Stimulated activated CD8-positive, alpha-beta memory T cell treated with anti-CD3 and anti-CD28 coated beads, Interleukin-7, amount 100 ng/mL, for 48 hours (primary cell): ENCODE results near the gene HIF3A.
"Not testable (repeated sequence)": the region's sequence is repeated elsewhere in the genome, so short reads cannot be mapped to it uniquely, and the experiment has no call there.

Experiments
- DNase-seq, 2 donors: peaks; one replicate each; pipeline ENCODE4 v3.0.0-alpha.2; 2020; ENCODE audit warnings: low read depth in 1 of 2; ENCODE audit errors: extremely low read depth in 1 of 2

HIF3A gene

DNA sequence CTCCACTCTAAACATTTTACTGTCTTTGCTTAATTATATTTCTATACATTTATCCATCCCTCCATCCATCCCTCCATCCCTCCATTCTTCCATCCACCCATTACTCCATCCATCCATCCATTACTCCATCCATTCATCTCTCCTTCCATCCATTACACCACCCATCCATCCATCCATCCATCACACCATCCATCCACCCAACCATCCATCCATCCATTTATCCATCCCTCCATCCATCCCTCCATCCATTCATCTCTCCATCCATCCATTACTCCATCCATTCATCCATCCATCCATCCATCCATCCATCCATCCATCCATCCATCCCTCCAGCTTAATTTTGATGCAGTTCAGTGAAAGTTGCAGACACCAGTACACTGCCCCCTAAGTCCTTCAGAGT lies 5.0 kb upstream of the HIF3A start:
- no peak for DNase-seq

DNA sequence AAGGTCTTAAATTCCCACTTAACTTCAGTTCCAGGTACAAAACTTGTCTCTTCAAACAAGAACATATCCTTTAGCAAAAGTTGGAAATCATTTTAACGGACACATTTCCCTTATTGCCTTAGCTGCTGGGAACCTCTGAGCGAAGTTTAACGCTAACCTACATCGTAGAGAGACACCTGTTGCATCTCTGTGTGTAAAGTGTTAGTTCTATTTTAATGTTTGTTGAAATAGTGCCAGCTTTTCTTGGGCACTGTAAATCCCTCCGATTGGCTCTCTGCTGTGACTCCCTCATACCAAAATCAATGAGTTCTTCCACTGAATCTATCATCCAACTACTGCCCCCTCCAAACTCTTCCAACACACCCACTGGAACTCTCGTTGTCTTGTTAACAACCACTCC lies 2.3 kb upstream of the HIF3A start:
- no peak for DNase-seq

DNA sequence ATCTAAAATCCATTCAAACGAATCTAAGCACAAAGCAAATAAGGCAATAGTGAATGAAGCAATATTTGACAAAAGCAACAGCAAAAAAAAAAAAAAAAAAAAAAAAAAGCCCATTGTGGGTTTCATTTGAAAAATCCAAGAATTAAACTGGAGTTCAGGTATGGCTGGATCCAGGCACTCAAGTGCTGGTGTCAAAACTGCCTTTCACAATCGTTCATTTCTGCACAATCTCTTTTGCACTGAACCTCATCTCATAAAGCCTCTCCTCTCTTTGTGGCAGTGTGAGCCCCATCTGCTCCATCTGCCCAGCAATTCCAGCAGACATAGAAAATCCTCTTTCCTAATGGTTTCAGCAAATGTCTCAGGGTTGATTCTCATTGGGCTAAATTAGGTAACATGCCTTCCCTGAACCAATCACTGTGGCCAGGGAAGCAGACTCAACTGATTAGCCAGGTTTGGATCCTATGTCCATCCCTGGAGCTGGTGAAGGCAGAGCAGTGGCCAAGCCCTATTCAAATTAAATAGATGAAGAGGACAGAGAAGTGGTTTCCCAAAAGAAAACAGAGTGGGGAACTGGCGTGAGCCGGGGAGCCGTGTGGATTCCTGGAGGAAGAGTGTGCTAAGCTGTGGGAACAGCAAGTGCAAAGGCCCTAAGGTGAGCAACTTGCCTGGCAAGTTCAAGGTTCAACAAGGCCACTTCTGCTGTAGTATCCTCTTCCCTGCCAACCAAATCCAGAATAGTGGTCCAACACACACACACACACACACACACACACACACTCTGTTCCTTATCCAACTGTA lies 1.2 kb upstream of the HIF3A start:
- DNase-seq: no peak

DNA sequence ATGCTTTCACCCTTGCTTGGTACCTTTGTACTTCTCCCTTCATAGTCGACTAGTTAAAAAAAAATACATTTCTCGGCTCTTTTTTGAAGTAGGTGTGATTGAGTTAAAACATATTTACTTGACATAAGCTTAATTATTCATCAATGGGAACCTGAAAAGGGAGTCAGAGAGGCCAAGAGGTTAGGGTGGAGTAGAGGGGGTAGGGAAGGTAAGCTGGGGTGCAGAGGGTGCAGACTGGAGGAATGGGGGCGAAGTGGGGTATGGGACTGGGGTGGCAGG lies 701 bp upstream of the HIF3A start:
- no peak for DNase-seq

DNA sequence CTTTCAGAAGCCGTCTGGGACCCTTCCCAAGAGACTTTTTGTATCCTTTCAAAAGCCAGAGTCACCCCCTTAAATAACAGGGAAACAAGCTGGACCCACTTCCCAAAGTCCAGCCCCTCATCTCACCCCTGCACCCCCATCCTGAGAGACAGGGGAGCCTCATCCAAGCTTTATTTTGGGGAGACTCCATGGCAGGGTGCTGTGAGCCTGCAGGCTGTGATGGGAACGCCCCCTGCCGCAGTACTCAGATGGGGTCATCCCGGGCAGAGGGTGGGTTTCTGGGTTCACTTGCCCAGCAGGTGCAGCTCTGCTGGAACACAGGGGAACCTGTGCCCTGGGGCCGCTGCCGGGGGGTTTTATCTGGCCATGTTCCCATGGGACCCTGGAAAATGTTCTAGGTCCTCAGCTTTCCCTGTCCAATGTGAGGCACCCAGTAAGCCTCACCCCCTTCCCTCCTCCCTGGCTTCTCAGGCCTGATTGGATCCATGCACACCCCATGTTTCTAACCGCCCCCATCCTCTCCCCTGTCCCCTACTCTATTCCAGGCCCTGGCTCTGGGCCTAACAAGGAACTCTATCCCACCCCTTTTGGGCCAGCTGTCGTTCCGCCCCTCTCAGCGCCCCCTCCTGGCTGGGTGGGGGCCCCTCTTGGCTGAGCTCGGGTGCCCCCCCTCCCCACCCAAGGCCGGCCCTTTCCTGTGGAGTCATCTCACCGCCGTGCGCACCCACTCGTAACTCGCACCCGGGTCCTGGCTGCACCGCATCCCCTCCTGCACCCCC lies 1.0 kb downstream of the HIF3A start:
- no peak for DNase-seq

DNA sequence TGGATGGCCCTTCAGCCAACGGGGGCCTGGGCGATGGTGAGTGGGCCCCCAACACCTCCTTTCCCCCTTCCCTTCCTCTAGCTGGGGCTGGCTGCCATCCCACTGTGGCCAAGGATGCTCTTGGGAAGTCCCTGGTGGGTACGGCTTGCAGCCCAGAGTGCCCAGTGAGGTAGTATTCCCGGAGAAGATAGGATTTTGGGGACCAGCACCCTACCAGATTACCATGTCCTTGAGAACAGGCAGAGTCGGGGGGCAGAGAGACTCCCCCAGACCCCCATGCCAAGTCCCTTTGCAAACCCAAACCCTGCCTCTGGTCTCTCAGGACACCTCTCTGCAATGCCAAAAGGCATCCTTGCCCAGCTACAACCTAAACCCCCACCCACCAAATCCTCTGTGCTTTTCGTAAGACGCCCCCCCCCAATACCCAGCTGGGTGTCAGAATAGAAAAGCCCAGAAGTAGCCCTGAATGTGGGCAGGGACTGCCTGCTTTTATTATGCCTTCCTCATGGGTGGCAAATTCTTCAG lies 1.7 kb downstream of the HIF3A start:
- no peak for DNase-seq

DNA sequence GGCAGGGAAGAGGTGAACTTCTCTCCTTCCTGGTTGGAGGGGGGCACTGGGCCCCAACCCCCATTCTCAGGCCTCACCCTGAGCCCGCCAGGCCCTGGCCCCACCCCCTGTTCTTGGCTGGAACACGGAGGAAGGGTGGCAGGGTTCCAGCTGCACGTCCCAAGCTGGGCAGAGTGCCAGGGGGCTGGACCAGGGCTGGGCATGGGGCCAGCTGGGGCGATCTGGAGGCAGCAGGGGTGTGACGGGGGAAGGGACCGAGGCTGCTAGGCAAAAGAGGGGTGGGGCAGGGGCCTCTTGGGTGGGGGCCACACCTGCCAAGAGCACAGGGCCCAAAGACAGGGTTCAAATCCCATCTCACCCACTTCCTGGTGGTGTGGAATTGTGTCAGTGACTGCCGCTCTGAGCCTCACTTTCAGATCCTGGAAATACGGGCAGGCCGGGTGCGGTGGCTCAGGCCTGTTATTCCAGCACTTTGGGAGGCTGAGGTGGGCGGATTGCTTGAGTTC lies 2.2 kb downstream of the HIF3A start:
- no peak for DNase-seq

DNA sequence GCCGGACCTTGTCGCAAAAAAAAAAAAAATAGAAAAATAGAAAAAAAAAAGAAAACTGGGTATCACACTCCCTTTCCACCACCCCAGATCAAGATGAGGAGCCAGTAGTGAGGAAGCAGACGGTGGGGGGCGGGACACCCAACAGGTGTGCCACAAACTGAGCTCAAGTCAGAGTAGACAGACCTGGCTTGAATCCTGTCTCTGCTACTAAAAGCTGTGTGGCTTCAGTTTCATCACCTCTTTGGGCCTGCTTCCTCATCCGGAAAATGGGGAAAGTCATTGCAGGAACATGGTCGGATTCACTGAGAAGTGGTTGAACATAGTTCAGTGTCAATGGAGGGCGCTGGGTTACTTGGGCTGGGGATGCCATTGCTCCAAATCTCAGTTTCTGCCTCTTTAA lies 2.9 kb downstream of the HIF3A start:
- no peak for DNase-seq

DNA sequence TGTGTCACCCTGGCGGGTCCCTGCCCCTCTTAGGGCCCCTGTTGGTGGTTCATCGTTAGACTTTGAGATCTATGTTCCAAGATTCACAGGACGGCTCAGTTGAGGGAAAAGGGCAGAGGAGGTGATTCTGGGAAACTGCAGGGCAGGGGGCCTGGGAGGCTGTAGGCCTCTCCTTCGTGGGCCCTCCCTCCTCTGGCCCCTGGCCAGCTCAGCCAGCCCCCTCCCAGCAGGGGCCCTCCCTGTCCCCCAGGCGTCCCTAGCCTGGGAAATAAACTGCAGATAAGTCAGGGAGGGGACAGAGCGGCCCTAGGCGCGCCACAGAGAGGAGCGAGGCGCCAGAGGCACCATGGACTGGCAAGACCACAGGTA lies 6.5 kb downstream of the HIF3A start:
- no peak for DNase-seq

DNA sequence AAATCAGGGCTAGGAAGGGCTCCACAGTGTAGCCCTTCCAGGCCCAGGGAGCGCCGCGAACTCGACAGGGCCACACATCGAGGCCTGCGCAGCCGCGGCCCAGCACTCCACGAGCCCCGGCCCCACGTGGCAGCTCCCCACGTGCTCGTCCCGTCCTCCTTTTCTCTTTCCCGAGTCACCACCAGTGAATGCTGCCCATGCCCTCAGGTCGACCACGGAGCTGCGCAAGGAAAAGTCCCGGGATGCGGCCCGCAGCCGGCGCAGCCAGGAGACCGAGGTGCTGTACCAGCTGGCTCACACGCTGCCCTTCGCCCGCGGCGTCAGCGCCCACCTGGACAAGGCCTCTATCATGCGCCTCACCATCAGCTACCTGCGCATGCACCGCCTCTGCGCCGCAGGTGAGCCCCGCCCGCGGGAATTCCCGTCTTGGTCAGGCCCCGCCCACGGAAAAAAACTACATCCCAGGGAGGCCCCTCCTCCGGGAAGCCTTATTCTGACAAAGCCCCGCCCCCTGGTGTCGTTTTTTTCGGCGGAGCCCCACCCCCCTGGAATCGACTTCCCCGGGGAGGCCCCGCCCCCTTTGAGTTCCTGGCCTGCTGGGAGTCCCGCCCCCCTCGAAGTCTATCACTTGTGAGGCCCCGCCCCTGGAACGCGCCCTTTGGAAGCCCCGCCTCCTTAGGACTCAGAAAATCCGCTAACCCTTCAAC lies 7.0 kb downstream of the HIF3A start:
- DNase-seq: no peak

DNA sequence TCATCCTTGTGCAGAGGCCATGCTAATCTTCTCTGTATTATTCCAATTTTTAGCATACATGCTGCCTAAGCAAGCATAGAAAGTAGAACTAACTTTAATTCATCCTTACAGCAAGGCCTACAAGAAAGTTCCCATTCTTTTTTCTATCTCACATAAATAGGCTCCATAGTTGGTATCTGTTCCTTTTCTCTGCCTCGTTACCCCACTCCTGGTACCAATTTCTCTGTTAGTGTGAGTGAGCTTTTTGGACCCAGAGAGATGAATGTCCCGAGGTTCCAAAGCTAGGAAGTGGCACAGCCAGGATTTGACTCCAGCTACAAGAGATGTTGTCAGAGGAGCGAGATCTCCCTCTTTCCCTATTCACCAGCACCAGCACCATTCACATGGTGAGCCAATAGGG lies 9.7 kb downstream of the HIF3A start:
- DNase-seq: no peak

DNA sequence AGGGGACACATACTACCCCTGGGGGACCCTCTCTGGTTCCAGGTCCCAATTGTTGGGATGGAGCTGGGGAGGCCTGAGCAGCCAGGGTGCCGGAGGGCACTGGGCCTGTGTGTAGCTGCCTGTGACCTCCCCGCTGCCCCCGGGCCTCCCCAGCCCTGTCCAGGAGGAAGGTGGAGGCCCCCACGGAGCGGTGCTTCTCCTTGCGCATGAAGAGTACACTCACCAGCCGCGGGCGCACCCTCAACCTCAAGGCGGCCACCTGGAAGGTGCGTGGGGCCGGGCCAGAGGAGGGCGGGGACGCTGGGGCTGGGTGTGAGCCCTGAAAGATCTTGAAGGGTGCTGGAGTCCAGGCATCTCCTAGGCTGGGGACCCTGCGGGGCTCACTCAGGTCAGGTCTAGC lies 11.7 kb downstream of the HIF3A start:
- DNase-seq: no peak

DNA sequence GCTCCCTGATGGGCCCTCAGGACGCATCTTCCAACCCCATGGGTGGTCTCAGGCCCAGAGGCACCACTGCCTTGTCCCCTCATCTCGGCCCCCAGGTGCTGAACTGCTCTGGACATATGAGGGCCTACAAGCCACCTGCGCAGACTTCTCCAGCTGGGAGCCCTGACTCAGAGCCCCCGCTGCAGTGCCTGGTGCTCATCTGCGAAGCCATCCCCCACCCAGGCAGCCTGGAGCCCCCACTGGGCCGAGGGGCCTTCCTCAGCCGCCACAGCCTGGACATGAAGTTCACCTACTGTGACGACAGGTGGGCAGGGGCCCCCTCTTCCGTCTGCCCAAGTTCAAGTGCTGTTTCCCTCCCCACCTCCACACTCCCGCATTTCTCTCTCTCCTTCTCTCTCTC lies 12.2 kb downstream of the HIF3A start:
- no peak for DNase-seq

DNA sequence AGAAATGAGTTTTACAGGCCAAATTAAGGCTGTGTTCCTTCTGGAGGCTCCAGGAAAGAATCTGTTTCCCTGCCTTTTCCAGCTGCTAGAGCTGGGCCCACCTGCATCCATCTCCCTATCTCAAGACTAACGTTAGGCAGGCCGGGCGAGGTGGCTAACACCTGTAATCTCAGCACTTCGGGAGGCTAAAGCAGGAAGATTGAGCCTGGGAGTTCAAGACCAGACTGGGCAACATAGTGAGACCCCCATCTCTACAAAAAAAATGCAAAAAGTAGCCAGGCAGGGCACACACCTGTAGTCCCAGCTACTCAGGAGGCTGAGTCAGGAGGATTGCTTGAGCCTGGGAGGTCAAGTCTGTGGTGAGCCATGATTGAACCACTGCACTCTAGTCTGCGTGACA lies 14.6 kb downstream of the HIF3A start:
- DNase-seq: no peak

DNA sequence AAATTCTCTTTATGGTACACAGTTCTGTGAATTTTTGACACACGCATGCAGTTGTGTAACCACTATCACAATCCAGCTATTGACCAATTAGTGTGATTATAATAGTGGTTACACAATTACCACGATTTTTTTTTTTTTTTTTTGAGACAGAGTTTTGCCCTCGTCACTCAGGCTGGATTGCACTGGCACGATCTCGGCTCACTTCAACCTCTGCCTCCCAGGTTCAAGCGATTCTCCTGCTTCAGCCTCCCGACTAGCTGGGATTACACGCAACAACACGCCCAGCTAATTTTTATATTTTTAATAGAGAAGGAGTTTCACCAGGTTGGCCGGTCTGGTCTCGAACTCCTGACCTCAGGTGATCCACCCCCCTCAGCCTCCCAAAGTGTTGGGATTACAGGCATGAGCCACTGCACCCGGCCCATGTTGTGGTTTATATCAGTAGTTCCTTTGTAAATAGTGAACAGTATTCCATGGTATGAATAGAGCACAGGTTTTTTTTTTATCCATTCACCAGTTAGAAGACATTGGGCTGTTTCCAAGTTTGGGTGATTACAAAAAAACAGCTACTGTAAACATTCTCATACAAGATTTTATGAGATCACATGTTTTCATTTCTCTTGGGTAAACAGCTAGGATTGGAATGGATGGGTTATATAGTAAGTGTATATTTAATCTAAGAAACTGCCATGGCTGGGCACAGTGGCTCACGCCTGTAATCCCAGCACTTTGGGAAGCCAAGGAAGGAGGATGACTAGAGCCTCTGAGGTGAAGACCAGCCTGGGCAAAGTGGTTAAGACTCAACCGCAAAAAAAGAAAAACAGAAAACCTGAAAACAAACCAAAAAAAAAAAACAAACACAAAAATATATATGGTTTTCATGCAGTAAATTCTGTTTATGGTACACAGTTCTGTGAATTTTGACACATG lies 17.0 kb downstream of the HIF3A start:
- not testable (repeated sequence) for DNase-seq

DNA sequence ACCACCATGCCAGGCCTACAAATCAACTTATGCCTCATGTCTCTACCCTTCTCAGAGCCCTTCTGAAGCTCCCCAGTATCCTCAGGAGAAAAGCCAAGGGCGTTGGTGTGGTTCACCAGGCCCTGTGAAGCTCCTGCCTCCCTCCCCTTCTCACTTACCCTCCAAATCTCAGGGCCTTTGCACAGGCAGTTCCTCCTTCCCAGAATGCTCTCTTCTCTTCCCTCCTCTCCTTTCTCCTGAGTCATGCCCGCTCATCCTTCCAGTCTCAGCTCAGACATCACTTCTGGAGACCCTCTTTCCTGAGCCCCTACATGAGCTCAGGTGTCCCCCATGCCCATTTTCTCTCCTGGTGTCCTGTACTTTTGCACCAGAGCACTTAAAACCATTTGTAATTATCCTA lies 20.5 kb downstream of the HIF3A start:
- DNase-seq: no peak

DNA sequence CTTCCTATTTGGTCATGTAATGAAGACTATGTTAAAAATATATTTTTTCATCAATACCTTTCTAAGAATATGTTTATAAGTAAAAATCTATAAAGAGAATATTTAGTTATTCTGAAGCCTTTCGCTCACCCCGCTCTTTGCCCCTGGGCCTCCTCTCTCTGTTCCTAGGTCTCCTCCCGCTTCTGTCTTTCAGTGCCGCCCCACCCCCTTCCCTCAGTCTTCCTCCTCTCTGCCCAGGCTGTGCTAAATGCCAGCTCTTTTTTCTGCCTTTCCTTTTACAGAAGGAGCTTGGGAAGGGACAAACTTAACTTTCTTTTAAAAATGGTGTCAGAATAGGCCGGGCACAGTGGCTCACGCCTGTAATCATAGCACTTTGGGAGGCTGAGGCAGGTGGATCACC lies 22.8 kb downstream of the HIF3A start:
- DNase-seq: no peak

DNA sequence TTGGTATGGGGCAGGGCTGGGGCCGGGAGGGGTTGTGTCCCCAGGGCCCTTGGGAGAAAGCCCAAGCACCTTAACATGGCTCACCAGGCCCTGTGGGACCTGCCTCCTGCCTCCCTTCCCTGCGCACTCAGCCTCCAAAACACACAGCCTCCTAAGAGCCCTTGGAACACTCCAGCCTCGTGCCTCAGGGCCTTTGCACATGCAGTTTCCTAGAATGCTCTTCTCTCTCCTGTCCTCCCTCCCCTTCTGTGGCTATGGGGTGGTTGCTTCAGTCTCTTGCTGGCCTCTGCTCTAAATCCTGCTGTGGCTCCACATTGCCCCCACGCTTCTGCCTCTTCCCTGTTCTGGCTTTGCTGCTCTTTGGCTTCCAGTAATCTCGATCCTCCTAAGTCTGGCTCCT lies 23.7 kb downstream of the HIF3A start:
- no peak for DNase-seq

DNA sequence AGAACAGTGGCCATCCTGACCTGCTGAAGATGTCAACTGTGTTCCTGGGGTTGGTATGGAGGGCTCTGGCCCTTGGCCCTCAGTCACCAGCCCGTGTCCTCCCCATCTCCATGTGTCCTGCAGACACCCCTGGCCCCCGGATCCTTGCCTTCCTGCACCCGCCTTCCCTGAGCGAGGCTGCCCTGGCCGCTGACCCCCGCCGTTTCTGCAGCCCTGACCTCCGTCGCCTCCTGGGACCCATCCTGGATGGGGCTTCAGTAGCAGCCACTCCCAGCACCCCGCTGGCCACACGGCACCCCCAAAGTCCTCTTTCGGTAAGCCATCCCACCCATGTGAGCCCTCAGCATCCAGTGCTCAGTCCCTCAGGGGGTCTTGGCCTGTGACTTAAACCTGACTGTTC lies 24.8 kb downstream of the HIF3A start:
- no peak for DNase-seq

DNA sequence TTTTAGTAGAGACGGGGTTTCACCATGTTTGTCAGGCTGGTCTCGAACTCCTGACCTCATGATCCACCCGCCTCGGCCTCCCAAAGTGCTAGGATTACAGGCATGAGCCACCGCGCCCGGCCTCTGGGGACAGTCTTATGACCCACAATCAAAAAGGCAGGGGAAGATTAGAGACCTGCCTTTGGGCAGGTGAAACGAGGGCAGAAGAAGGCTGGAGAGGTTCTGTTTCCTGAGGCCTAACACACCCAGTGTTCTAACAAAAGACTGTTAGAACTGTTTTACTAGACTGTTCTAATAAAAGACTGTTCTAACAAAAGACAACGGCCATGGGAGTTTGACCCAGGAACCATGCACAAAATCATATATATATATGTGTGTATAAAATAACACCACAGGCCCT lies 26.4 kb downstream of the HIF3A start:
- not testable (repeated sequence) for DNase-seq

DNA sequence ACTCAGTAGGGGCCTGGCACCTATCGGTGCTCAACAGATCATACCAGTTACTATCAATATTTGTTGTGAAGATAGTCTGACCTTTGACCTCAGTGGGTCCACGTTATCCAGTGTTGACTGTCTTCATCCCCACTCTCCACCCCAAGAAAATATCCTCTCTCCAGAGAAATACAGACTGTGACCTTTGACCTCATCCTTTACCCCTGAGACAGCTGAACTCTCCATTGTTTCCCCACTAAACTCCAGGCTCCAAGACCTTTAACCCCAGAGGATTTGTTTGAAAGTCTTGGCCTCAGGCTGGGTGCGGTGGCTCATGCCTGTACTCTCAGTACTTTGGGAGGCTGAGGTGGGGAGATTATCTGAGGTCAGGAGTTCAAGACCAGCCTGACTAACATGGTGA lies 27.4 kb downstream of the HIF3A start:
- DNase-seq: no peak
